Renal cortical epithelial cell (primary cell): ENCODE measurements around the gene CTNNA3. TPM values are rescaled to one million over a fixed set of nuclear protein-coding genes. Genes with fewer than 3 reads are reported as not detected.
A peak's percentile ranks its signal among the peaks of the same experiment; 100 is the strongest.

Source experiments
- DNase-seq: peaks from one replicate; pipeline ENCODE4 v3.0.0-alpha.2; 2011; ENCODE audit warnings: low read depth
- total RNA-seq: library from RNA; depleted of rRNA; stranded (reverse); fragments of >200 nt; gene quantifications from 2 replicates; pipeline ENCODE4 v1.2.3, GENCODE V29; 2014

Gene CTNNA3
- total RNA-seq, 1 donor from 2014 or later: under 0.01 TPM

- no peak for DNase-seq
Observed at GRCh38 chr10:67665491-67665890, 30.5 kb downstream of the CTNNA3 start.

- no peak for DNase-seq
Observed at GRCh38 chr10:67664942-67665341, 31.1 kb downstream of the CTNNA3 start.

- DNase-seq: no peak
Observed at GRCh38 chr10:67663449-67664087, 32.4 kb downstream of the CTNNA3 start.

GRCh38 chr10:67662415-67662814 is 33.6 kb downstream of the CTNNA3 start:
- no peak for DNase-seq

- DNase-seq: no peak
Observed at GRCh38 chr10:67659497-67659896, 36.5 kb downstream of the CTNNA3 start.

GRCh38 chr10:67657775-67658174 is 38.2 kb downstream of the CTNNA3 start:
- no peak for DNase-seq

- DNase-seq: no peak
Observed at GRCh38 chr10:67650558-67650957, 45.4 kb downstream of the CTNNA3 start.

GRCh38 chr10:67648613-67649229 is 47.3 kb downstream of the CTNNA3 start:
- DNase-seq: no peak

- no peak for DNase-seq
Observed at GRCh38 chr10:67630904-67631303, 65.1 kb downstream of the CTNNA3 start.

GRCh38 chr10:67629461-67629971 is 66.5 kb downstream of the CTNNA3 start:
- DNase-seq: peak; percentile 87

- no peak for DNase-seq
Observed at GRCh38 chr10:67622984-67623383, 73.0 kb downstream of the CTNNA3 start.

GRCh38 chr10:67622511-67622910 is 73.5 kb downstream of the CTNNA3 start:
- DNase-seq: no peak

- DNase-seq: no peak
Observed at GRCh38 chr10:67621834-67622233, 74.2 kb downstream of the CTNNA3 start.

- no peak for DNase-seq
Observed at GRCh38 chr10:67618116-67618515, 77.9 kb downstream of the CTNNA3 start.

- DNase-seq: peak; percentile 62
Observed at GRCh38 chr10:67612577-67613537, 83.1 kb downstream of the CTNNA3 start.

GRCh38 chr10:67612176-67612575 is 83.8 kb downstream of the CTNNA3 start:
- no peak for DNase-seq

- DNase-seq: no peak
Observed at GRCh38 chr10:67609996-67610793, 85.8 kb downstream of the CTNNA3 start.

GRCh38 chr10:67608001-67608400 is 88.0 kb downstream of the CTNNA3 start:
- DNase-seq: no peak

- peak; percentile 70 for DNase-seq
Observed at GRCh38 chr10:67607472-67607871, 88.5 kb downstream of the CTNNA3 start.

- DNase-seq: peak; percentile 85
Observed at GRCh38 chr10:67606572-67606971, 89.4 kb downstream of the CTNNA3 start.

GRCh38 chr10:67603701-67604100 is 92.3 kb downstream of the CTNNA3 start:
- no peak for DNase-seq

GRCh38 chr10:67603086-67603485 is 92.9 kb downstream of the CTNNA3 start:
- no peak for DNase-seq
